ENCODE measurements around the gene OR4B1.
"Not testable (repeated sequence)": the region's sequence is repeated elsewhere in the genome, so short reads cannot be mapped to it uniquely, and the experiment has no call there.

The OR4B1 gene, protein sequence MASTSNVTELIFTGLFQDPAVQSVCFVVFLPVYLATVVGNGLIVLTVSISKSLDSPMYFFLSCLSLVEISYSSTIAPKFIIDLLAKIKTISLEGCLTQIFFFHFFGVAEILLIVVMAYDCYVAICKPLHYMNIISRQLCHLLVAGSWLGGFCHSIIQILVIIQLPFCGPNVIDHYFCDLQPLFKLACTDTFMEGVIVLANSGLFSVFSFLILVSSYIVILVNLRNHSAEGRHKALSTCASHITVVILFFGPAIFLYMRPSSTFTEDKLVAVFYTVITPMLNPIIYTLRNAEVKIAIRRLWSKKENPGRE

GRCh38 chr11:48216510-48216909 lies at the start of gene OR4B1:
Gene OR4B1 (plus strand): TSS chr11:48216810. CDS start chr11:48216810, 0 bp downstream.
- no peak for DNase-seq (ENCODE audit: low read depth)

DNA sequence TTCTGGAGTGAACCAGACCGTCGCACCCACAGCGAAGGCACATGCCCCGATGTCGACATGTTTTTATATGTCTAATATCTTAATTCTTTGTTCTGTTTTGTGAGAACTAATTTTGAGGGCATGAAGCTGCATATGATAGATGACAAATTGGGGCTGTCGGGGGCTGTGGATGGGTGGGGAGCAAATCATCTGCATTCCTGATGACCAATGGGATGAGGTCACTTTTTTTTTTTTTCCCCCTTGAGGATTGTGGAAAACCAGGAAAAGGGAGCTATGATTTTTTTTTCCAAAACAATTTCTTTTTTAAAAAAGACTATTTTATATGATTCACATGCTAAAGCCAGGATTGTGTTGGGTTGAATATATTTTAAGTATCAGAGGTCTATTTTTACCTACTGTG lies 49.2 kb upstream of the OR4B1 start:
- DNase-seq (ENCODE audit: low read depth) = peak; percentile 21

- DNase-seq (ENCODE audit: low read depth) = no peak
Measured at GRCh38 chr11:48168815-48169214, 47.8 kb upstream of the OR4B1 start.

GRCh38 chr11:48169259-48169658 lies 47.4 kb upstream of the OR4B1 start:
- DNase-seq (ENCODE audit: low read depth) = no peak

DNA sequence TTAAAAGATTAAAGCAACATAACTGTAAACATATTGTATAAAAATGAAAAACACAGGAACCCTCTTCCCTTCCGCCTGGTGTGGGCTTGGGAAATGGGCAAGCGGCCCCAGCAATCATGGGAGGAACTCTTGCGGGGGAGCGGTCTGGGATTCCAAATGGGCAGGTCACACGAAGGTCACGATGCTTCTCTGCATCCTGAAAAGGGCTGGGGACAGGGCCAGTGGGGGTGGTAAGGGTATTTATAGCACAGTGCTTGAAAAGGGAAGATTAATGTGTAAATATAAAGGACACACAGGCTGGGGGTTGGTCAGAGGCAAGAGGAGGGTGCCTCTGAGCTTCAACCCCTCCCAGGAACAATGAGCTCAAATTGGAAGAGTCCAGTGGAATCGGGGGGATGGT lies 46.9 kb upstream of the OR4B1 start:
- DNase-seq (ENCODE audit: low read depth) = peak; percentile 42

GRCh38 chr11:48170241-48171233 lies 46.1 kb upstream of the OR4B1 start:
- DNase-seq (ENCODE audit: low read depth) = peak; percentile 73

DNA sequence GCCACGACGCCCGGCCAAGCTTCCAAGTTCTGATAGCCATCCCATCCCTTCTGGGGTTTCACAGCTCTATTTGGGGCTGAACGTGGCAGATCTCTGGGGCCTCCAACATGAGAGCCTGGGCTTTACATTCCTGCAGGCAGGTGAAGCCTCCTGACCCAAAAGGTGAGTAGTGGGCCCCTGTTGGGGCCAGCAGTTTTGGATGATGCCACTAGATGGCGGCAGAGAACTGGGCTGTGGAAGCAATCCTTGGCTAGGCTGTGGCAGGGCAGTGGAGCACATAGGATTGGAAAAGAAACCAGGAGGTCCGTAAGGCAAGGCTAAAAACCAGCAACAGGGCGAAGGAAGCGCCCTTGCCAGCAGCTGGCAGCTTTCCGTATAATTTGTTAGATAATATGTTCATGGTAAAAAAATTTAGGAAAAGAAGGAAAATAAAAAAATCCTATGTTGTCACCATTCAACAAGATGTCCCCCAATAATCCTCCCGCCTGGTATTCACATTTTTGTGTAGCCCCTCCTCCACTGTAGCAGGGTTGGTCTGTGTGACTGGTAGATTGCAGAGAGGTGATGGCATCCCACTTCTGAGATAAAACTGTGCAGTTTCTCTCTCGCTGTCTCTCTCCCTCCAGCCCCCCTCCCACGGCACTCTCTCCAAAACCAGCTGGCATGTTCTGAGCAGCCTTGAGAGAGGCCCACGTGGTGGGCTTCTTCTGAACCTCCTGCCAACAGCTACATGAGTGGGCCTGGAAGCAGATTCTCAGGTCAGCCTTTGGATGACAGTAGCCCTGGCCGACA lies 43.6 kb upstream of the OR4B1 start:
- peak; percentile 72 for DNase-seq (ENCODE audit: low read depth)

DNA sequence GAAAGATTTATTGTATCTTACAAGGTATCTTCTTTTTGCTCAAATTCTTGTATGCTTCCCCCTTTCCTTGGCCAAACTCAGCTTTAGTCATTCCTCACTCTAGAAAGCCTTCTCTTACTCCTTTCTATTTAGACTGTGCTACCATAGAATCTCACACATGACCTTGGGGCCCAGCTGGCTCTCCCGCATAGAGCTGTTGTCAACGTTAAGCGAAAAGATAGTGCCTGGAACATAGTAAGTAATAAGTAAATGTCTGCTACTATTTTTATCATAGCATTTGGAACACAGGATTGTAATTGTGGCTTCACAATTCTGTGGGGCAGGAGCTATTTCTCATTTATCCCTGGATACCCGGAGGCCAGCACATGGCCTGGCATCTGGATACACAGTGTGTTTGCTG lies 38.9 kb upstream of the OR4B1 start:
- DNase-seq (ENCODE audit: low read depth) = no peak

DNA sequence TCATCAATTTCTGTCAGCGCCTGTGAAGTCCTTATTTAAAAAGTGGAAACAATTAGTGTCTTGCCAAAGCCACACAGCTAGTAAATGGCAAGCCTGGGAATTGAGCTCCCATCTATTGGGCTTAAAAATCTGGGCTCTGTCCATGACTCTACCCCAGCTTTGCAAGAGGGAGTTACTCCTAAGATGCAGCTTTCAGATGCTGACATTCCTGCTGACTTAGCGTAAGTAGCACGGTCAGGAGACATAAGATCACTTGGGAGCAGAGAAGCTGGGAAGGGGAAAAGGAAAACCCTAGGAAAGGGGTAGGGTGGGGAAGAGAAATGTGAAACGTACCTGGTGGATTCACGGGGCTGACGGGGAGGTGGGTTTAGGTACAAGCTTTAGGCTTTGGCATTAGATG lies 36.0 kb upstream of the OR4B1 start:
- no peak for DNase-seq (ENCODE audit: low read depth)

GRCh38 chr11:48182860-48183526 lies 33.6 kb upstream of the OR4B1 start:
- no peak for DNase-seq (ENCODE audit: low read depth)

GRCh38 chr11:48184452-48184851 lies 32.2 kb upstream of the OR4B1 start:
- no peak for DNase-seq (ENCODE audit: low read depth)

- not testable (repeated sequence) for DNase-seq (ENCODE audit: low read depth)
Measured at GRCh38 chr11:48190906-48191654, 25.5 kb upstream of the OR4B1 start.

- peak; percentile 84 for DNase-seq (ENCODE audit: low read depth)
Measured at GRCh38 chr11:48193876-48194275, 22.7 kb upstream of the OR4B1 start.

- no peak for DNase-seq (ENCODE audit: low read depth)
Measured at GRCh38 chr11:48207881-48208280, 8.7 kb upstream of the OR4B1 start.

- DNase-seq (ENCODE audit: low read depth) = peak; percentile 49
Measured at GRCh38 chr11:48210052-48210451, 6.6 kb upstream of the OR4B1 start.

DNA sequence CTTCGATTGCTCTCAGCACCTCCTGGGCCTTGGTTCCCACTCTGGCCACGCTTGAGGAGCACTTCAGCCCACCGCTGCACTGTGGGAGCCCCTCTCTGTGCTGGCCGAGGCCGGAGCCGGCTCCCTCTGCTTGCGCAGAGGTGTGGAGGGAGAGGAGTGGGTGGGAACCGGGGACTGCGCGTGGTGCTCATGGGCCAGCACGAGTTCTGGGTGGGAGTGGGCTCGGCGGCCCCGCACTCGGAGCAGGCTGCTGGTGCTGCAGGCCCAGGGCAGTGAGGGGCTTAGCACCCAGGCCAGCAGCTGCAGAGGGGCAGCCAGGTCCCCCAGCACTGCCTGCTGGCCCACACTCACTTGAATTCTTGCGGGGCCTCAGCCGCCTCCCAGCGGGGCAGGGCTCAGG lies 12.2 kb downstream of the OR4B1 start:
- DNase-seq (ENCODE audit: low read depth) = no peak

DNA sequence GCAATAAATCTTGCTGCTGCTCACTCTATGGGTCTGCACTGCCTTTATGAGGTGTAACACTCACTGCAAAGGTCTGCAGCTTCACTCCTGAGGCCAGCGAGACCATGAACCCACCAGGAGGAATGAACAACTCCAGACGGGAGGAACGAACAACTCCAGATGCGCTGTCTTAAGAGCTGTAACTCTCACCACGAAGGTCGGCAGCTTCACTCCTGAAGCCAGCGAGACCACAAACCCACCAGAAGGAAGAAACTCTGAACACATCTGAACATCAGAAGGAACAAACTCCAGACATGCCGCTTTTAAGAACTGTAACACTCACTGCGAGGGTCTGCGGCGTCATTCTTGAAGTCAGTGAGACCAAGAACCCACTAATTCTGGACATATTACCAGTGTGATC lies 13.4 kb downstream of the OR4B1 start:
- DNase-seq (ENCODE audit: low read depth) = not testable (repeated sequence)

DNA sequence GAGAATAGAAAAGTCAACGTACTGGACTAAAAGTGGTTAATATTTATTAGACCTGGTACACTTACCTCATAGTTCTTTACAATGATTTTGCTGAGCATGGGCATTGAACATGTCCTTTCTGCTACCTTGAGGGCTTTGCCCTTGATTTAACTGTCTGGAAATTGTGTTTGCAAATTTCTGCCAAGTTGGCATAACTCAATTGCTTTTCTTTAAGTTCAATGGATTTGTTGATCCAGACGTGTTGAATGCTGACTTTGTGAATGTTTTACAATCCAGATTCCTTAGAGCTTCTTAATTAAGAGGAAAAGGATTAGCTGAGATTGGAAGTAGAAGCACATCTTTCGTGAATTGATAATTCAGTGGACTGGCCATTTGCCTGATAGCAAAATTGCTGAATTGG lies 21.1 kb downstream of the OR4B1 start:
- DNase-seq (ENCODE audit: low read depth) = no peak

DNA sequence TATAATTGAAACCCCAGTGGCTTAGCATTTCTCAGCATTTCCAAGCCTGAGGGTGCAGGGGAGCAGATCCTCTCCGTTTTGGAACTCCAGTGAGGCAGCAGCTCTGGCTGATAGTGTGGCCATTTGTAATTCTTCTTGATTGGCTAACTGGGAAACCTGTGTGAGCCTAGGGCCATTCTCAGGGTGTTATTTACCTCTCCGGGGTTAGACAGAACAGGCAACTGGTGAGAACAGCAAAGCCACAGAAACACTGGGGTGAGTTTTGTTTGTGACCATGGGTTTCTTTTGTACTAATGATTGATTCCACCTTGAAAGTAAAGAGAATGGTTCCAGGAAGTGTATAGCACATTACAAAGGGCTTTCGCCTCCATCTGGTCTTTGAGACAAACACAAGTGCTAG lies 25.9 kb downstream of the OR4B1 start:
- no peak for DNase-seq (ENCODE audit: low read depth)

DNA sequence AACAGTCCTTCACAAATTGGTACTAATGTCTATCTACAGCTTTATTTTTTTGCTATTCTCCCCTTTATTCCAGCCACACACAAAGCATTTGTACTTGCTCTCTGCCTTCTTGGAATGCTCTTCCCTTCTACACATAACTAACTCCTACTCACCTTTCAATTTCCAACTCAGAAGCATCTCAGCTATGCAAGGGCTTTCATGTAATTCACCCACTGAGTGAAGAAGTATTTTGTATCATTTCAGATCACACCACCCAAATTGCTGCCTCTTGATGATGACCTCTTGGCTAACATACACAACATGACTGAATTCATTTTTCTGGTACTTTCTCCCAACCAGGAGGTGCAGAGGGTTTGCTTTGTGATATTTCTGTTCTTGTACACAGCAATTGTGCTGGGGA lies 28.2 kb downstream of the OR4B1 start, which contains the start of gene OR4X2:
TSS of gene OR4X2 (plus strand) at position 301 of the 400 bp plus-strand sequence. CDS start at position 301, 0 bp downstream.
- DNase-seq (ENCODE audit: low read depth) = no peak

DNA sequence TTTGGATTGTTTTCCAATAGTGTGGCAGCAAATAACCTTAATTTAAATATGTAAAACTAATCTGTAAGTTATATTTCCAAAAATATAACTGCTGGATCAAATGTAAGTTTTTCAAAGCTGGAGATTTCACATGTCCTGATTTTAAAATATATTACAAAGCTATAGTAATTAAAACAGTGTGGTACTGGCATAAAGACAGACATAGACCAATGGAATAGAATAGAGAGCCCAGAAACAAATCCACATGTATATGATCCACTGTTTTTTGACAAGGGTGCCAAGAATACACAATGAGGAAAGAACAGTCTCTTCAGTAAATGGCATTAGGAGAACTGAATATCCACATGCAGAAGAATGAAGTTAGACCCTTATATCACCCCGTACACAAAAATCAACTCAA lies 32.3 kb downstream of the OR4B1 start:
- DNase-seq (ENCODE audit: low read depth) = no peak

All from EH (cell line).